GM13976 (cell line): ENCODE measurements around the gene PANX3.
A peak's percentile ranks its signal among the peaks of the same experiment; 100 is the strongest.

Source experiments
- DNase-seq: peaks from one replicate; pipeline ENCODE4 v3.0.0; 2012; ENCODE audit warnings: low spot score
- in situ Hi-C: fragments of 300-500 bp; cut with MboI; formaldehyde crosslinking; loops from one replicate; pipeline ENCODE4 v1.12.0; 2022; ENCODE audit warnings: low sequenced_read_pairs, mixed read lengths, inconsistent platforms; ENCODE audit not compliant: unreplicated experiment
- TF ChIP-seq, protein P1 (sequence below): IDR thresholded peaks from 2 replicates; pipeline ENCODE4 v1.5.1; 2012; ENCODE audit warnings: borderline replicate concordance, mild to moderate bottlenecking; ENCODE audit not compliant: insufficient read depth; ENCODE audit errors: extremely low read depth, missing control alignments, control extremely low read depth

Gene PANX3

DNA sequence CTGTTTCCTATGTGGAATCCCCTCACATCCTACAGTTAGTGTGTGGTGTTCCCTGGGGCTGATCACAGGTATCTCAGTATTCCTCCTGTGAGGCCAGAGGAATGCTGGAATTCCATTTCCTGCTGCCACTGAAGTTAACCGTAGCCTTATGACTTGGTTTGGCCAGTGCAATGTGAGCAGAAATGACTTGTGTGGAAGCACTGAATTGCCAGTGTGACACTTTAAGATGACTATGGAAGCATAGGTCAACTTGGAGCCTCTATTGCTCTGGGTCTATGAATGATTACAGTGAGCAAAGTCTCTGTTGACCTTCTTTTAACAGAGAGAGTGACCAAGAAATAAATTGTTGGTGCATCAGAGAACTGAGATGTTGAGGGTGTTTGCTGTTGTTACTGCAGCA is 28.0 kb downstream of the PANX3 start:
- DNase-seq = no peak
- in situ Hi-C loops = no loop called here
- TF ChIP-seq, protein P1, sequence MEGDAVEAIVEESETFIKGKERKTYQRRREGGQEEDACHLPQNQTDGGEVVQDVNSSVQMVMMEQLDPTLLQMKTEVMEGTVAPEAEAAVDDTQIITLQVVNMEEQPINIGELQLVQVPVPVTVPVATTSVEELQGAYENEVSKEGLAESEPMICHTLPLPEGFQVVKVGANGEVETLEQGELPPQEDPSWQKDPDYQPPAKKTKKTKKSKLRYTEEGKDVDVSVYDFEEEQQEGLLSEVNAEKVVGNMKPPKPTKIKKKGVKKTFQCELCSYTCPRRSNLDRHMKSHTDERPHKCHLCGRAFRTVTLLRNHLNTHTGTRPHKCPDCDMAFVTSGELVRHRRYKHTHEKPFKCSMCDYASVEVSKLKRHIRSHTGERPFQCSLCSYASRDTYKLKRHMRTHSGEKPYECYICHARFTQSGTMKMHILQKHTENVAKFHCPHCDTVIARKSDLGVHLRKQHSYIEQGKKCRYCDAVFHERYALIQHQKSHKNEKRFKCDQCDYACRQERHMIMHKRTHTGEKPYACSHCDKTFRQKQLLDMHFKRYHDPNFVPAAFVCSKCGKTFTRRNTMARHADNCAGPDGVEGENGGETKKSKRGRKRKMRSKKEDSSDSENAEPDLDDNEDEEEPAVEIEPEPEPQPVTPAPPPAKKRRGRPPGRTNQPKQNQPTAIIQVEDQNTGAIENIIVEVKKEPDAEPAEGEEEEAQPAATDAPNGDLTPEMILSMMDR = no peak

DNA sequence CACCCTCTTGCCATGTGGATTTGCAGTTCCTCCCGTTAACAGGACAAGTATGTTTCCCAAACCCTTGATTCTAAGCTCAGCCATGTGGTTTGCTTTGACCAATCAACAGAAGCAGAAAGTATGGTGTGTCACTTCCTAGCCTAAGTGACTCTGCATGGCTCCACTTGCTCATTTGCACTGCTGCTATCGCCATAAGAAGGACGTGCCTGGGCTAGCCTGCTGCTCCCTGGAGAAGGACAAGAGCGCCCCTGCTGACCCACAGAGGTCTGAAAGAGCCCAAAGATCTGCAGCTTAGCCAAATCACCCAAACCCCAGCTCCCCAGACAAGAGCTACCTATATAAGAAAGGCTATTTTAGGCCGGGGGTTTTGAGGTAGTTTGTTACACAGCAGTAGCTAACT is 29.4 kb downstream of the PANX3 start:
- in situ Hi-C loops = loop anchor here (10.0 kb wide), 1 partner anchor 214 kb away; no protein-coding TSS in a partner anchor
- no peak for DNase-seq
- TF ChIP-seq, protein P1 = no peak

GRCh38 chr11:124642628-124643027 is 31.4 kb downstream of the PANX3 start:
- in situ Hi-C loops = loop anchor here (10.0 kb wide), 1 partner anchor 212 kb away; no protein-coding TSS in a partner anchor
- TF ChIP-seq, protein P1 = no peak
- DNase-seq = no peak

DNA sequence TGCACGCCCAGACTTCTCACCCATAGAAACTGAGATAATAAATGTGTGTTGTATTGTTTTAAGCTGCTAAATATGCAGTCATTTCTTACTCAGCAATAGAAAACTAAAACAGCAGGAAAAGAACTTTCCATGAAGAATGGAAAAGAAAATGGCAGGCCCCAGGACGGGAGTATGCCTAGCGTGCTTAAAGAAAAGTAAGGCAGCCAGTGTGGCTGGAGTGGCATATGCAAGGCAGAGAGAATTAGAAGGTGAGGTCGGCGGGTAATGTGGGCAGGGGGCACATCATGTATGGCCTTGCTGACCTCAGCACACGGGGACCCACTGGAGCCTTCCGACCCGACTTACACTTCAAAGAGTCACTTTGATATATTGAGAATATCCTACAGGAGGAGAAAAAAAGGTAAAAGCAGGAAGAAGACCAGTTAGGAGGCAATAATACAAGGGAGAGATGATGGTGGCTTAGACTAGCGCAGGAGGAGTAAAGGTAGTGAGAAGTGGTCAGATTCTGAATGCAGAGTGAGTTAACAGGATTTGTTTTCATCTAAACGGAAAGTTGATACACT is 31.9 kb downstream of the PANX3 start:
- in situ Hi-C loops = loop anchor here (10.0 kb wide), 1 partner anchor 212 kb away; no protein-coding TSS in a partner anchor

DNA sequence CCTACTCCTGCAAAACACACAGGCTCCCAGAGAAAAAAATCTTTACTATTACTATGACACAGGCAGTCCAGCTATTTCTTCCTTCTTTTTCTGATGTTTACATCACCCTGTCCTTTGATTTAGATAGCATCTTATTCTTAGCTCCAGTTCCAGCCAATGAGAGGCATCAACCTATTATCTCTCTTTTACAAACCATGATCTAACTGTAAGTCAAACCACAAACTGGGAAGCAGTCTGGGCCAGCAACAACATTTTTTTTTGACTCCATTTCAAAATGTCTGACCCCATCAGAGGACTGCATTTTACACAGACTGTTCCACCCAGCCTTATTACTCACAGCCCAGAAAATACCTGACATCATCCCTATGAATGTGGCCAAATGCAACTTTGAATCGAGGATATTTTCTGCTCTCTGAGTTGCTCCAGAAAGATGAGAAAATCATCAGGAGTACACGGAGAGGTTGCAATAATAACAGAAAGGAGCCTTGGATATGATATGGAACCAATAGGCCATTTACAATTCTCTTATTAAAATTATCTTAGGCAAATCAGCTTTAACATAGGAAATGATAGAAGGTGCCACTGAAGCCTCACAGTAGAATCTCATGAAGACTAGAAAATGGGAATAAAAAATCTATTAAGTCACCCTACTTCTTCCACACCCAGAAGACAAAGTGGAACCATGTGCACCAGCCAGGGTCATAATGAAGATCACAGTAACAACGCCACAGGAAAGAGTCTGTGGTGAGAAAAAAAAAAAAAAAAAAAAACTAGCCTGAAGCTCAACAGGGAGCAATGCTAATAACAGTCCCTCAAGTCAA is 32.6 kb downstream of the PANX3 start:
- DNase-seq = no peak
- TF ChIP-seq, protein P1 = no peak
- in situ Hi-C loops = loop anchor here (10.0 kb wide), 1 partner anchor 211 kb away; no protein-coding TSS in a partner anchor

More for the DNA sequence above, 31.9 kb downstream of the PANX3 start:
- TF ChIP-seq, protein P1 = no peak
- DNase-seq = no peak

DNA sequence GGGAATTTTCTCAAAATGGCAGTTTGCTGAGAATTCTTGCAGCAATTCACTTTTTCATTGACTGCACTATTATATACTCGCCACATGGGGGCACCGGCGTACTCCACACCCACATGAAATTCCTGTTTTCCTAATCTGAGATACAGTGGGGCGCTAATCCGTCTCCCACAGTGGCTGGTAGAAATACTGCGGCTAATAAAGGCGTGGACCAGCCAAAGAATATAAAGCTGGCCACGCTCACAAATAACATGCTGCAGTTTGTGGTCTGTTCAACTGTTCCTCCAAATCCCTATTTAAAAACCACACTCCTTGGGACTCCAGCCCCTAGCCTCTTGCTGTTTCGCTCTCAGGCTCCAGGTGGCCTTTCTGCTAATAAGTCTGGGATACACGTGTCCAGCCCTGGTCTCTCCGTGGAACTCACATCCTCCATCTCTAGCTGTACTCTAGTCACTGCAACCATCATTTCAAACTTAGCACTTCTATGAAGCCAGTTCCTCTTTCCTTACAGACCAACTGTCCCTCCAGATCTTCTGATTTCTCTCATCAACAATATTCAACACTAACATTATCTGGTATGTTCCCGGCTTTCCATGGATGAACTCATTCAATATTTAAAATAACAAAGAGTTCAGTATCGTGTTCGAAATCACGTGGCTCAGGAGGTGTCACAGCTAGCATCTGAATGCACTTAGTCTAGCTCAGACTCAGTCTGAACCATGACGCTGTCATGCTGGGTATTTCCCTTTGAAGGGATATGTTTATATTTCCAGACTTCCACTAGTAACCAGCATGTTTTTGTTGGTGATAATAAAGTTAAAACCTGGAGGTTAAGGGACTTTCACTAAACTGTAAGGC is 33.4 kb downstream of the PANX3 start:
- in situ Hi-C loops = loop anchor here (10.0 kb wide), 1 partner anchor 210 kb away; no protein-coding TSS in a partner anchor
- TF ChIP-seq, protein P1 = peak; percentile 70
- DNase-seq = peak; percentile 48
